ENCODE results near the gene GPATCH1. TPM values are rescaled to one million over a fixed set of nuclear protein-coding genes. Genes with fewer than 3 reads are reported as not detected.

GPATCH1 gene
- total and polyA plus RNA-seq, 9 of the 15 experiments (the other 6 are each of a cell fraction or from before 2014, with no cell fraction given): 3.7 to 9.7 (median 7.7) TPM

- TF ChIP-seq CLOCK (CRISPR knock-in tag; IDR thresholded peaks at IDR 0.05; ENCODE audit: borderline replicate concordance) (no peak), BCL6 (CRISPR knock-in tag; IDR thresholded peaks at IDR 0.05) (no peak), NCOA6 (IDR thresholded peaks at IDR 0.05) (no peak), PTRF (tag; IDR thresholded peaks at IDR 0.05) (no peak), NFE2L1 (tag; IDR thresholded peaks at IDR 0.05; ENCODE audit: borderline replicate concordance, low read depth) (no peak), JUND (IDR thresholded peaks at IDR 0.05; ENCODE audit: borderline replicate concordance, low read depth, low read length) (peak; percentile 97), JUND (tag; IDR thresholded peaks at IDR 0.05; ENCODE audit: borderline replicate concordance, low read depth, low read length) (peak; percentile 98), SNIP1 (IDR thresholded peaks at IDR 0.05; ENCODE audit: low read depth) (no peak), E2F1 (CRISPR knock-in tag; IDR thresholded peaks at IDR 0.05) (no peak), ZNF184 (CRISPR knock-in tag; IDR thresholded peaks at IDR 0.05) (no peak), CC2D1A (IDR thresholded peaks at IDR 0.05) (no peak), REST (IDR thresholded peaks at IDR 0.05; ENCODE audit: borderline replicate concordance) (peak; percentile 20; the same call in 1 of the 2 replicates), REST (CRISPR knock-in tag; IDR thresholded peaks at IDR 0.05; ENCODE audit: low read depth) (no peak), EWSR1 (IDR thresholded peaks at IDR 0.05; ENCODE audit: borderline replicate concordance, low read depth, partially characterized antibody) (no peak), ELF1 (tag; IDR thresholded peaks at IDR 0.05) (no peak), POU5F1 (IDR thresholded peaks at IDR 0.05; ENCODE audit: borderline replicate concordance, low read depth, low read length, partially characterized antibody) (no peak)
Measured at GRCh38 chr19:33100894-33101644, 20.1 kb downstream of the GPATCH1 start (continued).

Data from K562 (cell line).